GM08714 (cell line): Measurements from ENCODE around the gene PLXNB2.
"Not testable (repeated sequence)": the region's sequence is repeated elsewhere in the genome, so short reads cannot be mapped to it uniquely, and the experiment has no call there.

ENCODE experiments used
- H3K4me3 ChIP-seq: fragments of 200-500 bp; sonication (Bioruptor generic); 2 replicates; pipeline ENCODE4 v1.5.1; 2014; ENCODE audit warnings: mild to moderate bottlenecking, low read length, inconsistent platforms
- ZNF274 ChIP-seq: IDR thresholded peaks from 2 replicates; pipeline ENCODE4 v1.6.1; 2012; ENCODE audit warnings: mild to moderate bottlenecking, low read depth, low read length

PLXNB2 gene

DNA sequence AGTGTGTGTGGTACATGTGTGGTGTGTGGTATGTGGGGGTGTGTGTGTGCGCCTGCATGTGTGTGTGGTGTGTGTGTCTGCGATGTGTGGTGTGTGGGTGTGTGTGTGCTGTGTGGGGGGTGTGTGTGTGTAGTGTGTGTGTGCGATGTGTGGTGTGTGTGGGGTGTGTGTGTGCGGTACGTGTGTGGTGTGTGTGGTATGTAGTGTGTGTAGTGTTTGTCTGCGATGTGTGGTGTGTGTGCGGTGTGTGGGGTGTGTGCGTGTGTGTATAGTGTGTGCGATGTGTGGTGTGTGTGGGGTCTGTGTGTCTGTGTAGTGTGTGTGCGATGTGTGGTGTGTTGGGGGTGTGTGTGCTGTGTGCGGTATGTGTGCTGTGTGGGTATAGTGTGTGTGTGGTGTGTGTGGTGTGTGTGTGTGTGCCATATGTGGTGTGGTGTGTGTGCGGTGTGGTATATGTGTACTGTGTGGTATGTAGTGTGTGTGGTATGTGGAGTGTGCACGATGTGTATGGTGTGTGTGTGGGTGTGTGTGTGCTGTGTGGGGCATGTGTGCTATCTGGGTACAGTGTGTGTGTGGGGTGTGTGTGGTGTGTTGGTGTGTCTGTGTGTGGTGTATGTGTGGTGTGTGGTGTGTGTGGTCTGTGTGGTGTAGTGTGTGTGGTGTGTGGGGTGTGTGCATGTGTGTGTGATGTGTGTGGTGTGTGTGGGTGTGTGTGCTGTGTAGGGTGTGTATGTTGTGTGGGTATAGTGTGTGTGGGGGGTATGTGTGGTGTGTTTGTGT lies 30.0 kb upstream of the PLXNB2 start:
- TF ChIP-seq ZNF274 = no peak
- no peak overlapping the region for H3K4me3 ChIP-seq

DNA sequence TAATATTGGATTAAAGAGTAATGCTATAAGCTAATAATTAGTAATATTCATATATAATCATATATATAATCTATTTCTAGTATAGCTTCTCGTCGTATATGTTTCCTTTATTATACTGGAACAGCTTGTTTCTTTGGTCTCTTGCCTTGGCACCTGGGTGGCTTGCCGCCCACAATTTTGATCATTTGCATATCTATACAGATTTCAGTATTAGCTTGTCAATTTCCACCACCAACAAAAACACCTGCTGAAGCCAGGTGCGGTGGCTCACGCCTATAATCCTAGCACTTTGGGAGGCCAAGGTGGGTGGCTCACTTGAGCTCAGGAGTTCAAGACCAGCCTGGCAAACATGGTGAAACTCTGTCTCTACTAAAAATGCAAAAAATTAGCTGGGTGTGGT lies 27.0 kb upstream of the PLXNB2 start:
- not testable (repeated sequence) for H3K4me3 ChIP-seq

DNA sequence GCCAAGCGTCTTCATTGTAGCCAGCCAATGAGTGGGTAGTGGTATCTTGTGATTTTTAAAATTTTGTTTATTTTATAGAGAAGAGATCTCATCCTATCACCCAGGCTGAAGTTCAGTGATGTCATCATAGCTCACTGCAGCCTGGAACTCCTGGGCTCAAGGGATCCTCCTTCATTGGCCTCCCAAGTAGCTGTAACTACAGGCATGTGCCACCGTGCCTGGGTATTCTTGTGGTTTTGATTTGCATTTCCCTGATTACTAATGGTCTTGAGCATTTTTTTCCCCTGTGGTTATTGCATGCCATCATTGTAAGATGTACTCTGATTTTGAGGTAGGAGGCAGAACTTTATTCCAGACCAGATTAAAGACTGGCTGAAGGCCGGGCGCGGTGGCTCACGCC lies 21.8 kb upstream of the PLXNB2 start:
- no peak for TF ChIP-seq ZNF274
- no peak overlapping the region for H3K4me3 ChIP-seq

DNA sequence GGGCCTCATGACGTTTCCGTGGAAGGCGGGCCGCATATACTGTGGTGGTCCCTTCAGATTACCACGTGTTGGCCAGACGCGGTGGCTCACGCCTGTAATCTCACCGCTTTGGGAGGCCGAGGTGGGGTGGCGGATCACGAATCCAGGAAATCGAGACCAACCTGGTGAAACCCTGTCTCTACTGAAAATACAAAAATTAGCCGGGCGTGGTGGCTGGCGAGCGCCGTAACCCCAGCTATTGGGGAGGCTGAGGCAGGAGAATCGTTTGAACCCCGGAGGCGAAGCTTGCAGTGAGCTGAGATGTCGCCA lies 20.2 kb upstream of the PLXNB2 start:
- TF ChIP-seq ZNF274 = no peak
- H3K4me3 ChIP-seq = peak overlapping the region; percentile 68; the same call in 1 of the 2 replicates

DNA sequence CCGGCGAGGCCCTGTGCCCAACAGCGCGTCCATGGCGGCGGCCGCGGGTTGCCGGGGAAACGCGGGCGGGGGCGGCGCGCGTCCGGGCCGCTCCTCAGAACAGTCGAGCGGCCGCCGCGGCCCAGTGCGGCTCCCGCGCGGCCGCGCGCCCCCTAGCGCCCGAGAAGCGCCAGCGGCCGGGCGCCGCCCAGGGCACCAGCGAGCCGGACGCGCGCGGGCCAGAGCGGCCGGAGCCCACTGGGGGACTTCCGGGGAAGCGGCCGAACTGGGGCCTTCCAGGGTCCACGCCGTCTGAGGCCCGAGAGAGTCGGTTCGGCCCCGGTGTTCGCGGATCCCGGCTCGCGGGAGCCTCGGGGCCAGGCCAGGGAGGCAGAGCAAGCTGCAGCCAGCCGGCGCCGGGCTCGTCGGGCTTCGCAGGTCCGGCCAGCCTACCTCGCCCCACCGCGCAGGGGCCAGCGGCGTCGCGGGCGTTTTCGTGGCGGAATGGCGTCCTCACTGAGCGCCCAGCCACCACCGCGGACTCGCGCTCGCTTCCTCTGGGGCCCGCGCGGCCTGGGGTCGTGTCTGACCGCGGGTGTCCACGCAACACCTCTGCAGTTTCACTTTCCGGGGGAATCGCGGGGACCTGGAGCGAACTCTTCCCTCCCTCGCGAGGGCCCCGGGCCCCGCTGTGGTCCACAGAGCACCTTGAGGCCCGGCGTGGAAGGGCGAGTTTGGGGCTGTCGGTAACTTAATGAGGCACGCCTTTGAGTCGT lies 19.7 kb upstream of the PLXNB2 start, which contains the start of gene DENND6B:
TSS of gene DENND6B (minus strand) at position 57 of the 755 bp plus-strand sequence. CDS start at position 33, 24 bp downstream.
- peak within 1 kb of the TSS; percentile 68 for H3K4me3 ChIP-seq
- TF ChIP-seq ZNF274 = no peak

DNA sequence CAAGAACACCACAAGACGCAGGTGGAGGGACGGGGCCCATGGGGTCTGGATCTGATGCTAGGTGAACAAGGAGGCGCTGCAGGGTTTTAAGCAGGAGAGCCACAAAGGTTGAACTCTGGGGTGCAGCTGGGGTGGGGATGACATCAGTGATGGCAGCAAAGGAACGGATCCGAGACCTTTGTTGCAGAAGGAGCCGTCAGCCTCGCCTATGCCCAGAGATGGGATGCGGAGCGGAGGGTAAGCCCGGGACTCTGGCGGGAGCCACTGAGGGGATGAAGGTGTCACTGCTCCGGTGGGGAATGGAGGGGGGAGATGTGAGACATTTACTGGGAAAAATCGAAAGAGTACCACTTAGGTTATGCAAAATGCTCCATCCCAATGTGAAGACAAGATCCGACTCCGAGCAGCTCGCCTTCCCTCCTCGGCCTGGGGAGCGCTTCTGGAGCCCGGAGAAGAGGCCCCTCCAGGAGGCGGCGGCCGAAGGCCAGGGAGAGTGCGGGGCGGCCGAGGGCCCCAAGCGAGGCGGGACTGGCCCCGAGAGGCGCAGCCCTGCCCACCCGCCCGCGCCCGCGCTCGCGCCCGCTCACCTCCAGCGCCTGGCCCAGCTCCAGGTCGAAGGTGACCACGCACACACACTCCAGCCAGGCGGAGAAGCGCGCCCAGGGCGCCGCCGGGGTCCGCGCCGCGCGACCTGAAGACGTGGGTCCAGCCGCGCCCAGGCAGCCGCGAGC lies 18.9 kb upstream of the PLXNB2 start:
- H3K4me3 ChIP-seq = peak overlapping the region; percentile 58; the same call in 1 of the 2 replicates
- no peak for TF ChIP-seq ZNF274

DNA sequence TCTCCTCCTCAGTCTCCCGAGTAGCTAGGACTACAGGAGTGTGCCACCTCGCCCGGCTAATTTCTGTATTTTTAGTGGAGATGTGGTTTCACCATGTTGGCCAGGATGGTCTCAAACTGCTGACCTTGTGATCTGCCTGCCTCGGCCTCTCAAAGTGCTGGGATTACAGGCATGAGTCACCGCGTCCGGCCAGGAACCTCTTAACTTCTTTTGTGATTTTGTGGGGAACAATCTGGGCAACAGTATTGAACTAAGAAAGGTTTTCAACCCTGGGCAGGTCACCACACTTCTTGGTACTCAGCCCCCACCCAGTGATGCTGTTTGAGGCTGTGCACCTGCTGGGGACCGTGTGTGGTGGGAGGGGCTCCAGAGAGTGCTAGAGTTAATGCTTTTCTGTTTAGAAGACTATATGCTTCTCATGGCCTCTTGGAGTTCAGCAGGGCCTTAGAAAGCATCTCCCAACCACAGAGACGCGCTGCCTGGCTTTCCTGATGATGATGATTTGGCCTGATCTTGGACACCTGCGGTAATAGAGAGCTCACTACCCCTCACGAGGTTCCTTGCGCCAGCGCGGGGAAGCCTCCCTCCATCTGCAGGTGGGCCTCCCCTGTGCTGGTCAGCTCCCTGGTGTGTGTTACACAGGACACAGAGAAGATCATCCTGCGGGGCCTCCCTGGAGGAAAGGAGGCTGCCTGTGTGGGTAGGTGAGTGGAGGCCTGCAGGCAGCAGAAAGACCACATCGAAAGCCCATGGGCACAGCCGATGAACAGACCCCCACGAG lies 18.2 kb upstream of the PLXNB2 start:
- no peak overlapping the region for H3K4me3 ChIP-seq
- no peak for TF ChIP-seq ZNF274

DNA sequence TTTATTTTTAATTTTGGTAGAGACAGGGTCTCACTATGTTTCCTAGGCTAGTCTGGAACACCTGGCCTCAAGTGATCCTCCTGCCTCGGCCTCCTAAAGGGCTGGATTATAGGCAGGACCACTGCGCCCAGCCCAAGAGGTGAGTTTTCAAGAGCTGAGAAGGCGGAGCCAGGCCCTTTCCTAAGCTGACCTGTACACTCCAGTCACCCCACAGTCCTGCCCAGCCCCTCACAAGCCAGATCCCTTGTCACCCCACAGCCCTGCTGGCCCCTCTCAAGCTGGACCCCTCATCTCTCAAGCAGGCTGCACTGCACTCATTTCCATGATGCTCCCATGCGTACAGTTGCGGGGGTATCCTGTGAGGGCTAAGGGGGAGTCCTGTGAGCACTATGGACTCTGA lies 16.5 kb upstream of the PLXNB2 start:
- no peak overlapping the region for H3K4me3 ChIP-seq
- no peak for TF ChIP-seq ZNF274

DNA sequence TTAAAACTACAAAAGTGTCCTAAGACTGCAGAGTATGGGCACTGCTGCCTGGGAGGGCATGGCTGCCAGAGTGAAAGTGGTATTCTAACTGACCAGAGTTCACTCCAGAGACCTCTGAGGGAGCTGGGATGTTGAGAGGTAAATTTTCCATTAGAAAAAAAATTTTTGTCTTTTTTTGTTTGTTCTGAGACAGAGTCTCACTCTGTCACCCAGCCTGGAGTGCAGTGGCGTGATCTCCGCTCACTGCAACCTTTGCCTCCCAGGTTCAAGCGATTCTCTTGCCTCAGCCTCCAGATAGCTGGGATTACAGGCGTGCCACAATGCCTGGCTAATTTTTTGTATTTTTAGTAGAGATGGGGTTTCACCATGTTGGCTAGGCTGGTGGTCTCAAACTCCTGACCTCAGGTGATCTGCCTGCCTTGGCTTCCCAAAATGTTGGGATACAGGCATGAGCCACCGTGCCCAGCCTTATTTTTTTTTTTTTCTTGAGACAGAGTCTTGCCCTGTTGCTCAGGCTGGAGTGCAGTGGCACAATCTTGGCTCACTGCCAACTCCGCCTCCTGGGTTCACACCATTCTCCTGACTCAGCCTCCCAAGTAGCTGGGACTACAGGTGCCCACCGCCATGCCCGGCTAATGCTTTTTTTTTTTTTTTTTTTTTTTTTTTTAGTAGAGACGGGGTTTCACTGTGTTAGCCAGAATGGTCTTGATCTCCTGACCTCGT lies 15.1 kb upstream of the PLXNB2 start:
- H3K4me3 ChIP-seq = not testable (repeated sequence)

DNA sequence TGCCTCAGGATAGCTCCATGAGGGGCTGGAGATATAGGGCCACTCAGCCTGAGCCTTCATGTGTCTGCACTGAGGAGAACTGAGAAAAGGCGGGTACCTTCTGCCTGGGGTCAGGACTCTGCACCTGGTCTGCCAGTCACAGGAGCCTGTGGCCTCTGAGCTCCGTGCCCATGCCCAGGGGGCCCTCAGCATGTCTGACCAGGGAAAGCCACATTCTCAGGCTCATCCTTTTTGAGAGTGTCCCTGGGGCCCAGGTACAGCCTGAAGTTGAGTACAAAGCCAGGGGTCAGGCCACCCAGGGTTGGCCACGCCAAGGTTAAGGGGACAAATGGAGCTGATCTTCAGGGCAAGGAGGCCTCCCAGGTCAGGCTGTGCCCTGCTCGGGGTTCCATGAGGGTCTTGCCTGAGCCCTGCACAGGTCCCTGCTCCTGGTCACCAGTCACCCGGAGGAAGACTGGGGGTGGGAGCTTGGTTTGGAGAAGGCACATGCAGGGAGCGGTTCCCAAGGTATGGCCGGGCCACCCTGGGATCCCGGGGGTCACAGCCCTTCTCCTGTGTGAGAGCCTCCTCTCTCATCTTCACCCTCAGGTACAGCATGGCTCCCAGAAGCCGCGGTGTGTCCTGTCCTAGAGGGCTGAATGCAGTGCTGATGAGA lies 13.4 kb upstream of the PLXNB2 start:
- no peak overlapping the region for H3K4me3 ChIP-seq
- no peak for TF ChIP-seq ZNF274

DNA sequence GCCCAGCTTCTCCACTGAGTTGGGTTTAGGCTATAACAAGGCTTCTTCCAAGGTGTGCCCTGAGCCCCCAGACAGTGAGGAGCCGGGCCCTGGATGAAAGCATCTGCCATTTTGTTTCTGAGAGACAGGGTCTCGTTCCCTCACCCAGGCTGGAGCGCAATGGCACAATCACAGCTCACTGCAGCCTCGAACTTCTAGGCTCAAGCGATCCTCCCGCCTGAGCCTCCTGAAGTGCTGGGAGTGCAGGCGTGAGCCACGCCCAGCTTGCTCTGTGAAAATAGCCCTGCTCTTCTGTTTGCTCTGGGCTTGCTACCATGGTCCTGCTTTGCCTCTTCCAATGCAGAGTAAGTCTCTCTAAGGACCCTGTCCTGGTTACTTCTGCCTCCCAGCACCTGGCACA lies 12.7 kb upstream of the PLXNB2 start:
- no peak for TF ChIP-seq ZNF274

DNA sequence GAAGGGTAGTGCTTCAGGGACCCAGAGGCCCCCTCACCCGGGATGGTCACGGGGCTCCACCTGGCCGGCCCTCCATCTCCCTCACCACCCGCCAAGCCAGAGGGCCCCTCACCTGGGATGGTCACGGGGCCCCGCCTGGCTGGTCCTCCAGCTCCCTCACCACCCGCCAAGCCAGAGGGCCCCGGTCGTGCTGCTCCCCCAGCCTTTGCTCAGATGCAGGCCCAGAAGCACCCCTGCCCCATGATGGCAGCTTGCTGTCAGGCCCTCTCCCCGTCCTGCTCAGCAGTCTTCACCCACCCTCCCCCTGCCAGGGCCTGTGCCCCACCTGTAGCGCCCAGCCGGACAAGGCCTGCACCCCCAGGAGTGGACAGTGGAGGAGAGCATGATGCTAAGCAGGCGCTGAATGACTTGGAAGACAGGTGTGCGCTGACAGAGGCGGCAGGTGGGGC lies 12.1 kb upstream of the PLXNB2 start:
- TF ChIP-seq ZNF274 = no peak
- H3K4me3 ChIP-seq = no peak overlapping the region

More for the DNA sequence above, 12.7 kb upstream of the PLXNB2 start:
- H3K4me3 ChIP-seq = no peak overlapping the region

DNA sequence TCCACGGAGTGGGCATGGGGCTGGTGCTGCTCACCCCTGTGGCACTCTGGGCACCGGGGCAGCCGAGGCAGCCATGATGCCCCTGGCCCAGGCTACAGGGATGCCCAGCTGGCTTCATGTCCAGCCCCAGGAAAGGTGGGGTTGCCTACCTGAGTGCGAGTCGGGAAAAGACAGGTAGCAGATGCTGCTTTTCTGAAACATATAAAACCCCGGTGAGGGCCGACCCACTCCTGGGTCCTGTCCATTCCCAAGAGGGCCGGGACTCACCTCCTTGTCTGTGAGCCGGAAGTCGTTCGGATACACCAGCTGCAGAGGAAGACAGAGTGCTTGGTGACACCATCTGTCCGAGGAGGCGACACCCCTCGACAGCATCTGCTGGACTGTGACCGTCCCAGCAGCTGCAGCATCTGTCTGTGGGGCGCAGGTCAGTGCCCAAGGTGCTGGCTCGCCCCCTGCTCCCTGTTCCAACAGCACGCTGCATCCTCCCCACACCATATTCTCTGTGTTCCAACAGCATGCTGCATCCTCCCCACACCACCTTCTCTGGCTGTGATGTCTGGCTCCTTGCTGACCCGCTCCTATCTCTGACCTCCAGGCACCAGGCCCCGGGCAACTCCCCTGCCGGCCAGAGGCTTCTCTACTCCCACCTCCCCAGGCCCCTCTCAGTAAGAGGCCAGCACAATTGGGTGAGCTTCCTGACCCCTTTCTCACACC lies 11.4 kb upstream of the PLXNB2 start:
- TF ChIP-seq ZNF274 = no peak
- no peak overlapping the region for H3K4me3 ChIP-seq
